Tibial nerve (tissue), 4 donors: Measurements from ENCODE around the gene JPH2.

Experiments used
- EP300 ChIP-seq, 2 donors: sonication (generic); formaldehyde crosslinking; IDR thresholded peaks; one replicate each; pipeline ENCODE4 v1.6.1; 2017; ENCODE audit warnings: antibody characterized with exemption in 2 of 2, mild to moderate bottlenecking in 1 of 2
- POLR2A ChIP-seq, 2 donors: fragments of 450-650 bp; IDR thresholded peaks; one replicate each; pipeline ENCODE4 v1.6.1; 2017; ENCODE audit warnings: antibody characterized with exemption in 2 of 2, mild to moderate bottlenecking in 2 of 2, moderate library complexity in 2 of 2
- TF ChIP-seq, protein P1 (sequence below), 5 experiments: fragments of 200-600 bp in 3 of 5; fragments of 450-650 bp in 2 of 5; sonication (generic) in 3 of 5; IDR thresholded peaks; one replicate each; pipeline ENCODE4 v1.5.1; 2016 to 2019; ENCODE audit warnings: antibody characterized with exemption in 5 of 5, mild to moderate bottlenecking in 3 of 5, moderate library complexity in 2 of 5

DNA sequence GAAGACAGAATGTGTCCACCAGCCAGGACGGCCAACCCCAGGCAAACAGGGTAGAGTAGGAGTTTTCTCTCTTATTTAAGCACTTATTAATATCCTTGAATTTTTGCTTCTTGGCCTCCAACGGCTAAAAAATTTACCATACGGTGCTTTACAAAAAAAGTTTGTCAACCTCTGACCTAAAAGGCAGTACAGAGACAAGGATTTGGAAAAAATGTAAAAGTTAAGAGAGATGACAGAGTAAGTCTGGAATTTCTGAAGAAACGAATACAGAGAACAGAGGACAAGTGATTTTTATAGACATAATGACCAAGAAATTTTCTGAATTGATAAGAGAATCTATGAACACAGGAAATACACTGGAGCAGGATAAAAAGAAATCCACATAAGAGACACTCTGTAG, 13.4 kb upstream of the JPH2 start:
- TF ChIP-seq, protein P1, sequence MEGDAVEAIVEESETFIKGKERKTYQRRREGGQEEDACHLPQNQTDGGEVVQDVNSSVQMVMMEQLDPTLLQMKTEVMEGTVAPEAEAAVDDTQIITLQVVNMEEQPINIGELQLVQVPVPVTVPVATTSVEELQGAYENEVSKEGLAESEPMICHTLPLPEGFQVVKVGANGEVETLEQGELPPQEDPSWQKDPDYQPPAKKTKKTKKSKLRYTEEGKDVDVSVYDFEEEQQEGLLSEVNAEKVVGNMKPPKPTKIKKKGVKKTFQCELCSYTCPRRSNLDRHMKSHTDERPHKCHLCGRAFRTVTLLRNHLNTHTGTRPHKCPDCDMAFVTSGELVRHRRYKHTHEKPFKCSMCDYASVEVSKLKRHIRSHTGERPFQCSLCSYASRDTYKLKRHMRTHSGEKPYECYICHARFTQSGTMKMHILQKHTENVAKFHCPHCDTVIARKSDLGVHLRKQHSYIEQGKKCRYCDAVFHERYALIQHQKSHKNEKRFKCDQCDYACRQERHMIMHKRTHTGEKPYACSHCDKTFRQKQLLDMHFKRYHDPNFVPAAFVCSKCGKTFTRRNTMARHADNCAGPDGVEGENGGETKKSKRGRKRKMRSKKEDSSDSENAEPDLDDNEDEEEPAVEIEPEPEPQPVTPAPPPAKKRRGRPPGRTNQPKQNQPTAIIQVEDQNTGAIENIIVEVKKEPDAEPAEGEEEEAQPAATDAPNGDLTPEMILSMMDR (IDR thresholded peaks at IDR 0.05), result no peak
- no peak for TF ChIP-seq POLR2A (IDR thresholded peaks at IDR 0.05)
- TF ChIP-seq EP300 (IDR thresholded peaks at IDR 0.05), result no peak
